HepG2 (cell line): Measurements from ENCODE around the gene XPC. TPM values are rescaled to one million over a fixed set of nuclear protein-coding genes. Genes with fewer than 3 reads are reported as not detected.
A peak's percentile ranks its signal among the peaks of the same experiment; 100 is the strongest.

Source experiments
- AGO2 ChIP-seq: fragments of 200-400 bp; formaldehyde crosslinking; optimal IDR thresholded peaks from 2 replicates; pipeline ENCODE3; 2017; ENCODE audit warnings: mild to moderate bottlenecking, low read depth, low read length, moderate library complexity
- CHD2 ChIP-seq: IDR thresholded peaks from 2 replicates; pipeline ENCODE4 v1.6.1; 2011; ENCODE audit warnings: low read depth, low read length, improper control_type of control experiment
- ELF1 ChIP-seq: sonication (generic); formaldehyde crosslinking; IDR thresholded peaks from 2 replicates; pipeline ENCODE4 v1.4.0; 2020; ENCODE audit warnings: missing genetic modification reagents
- FOXJ3 ChIP-seq: sonication (generic); formaldehyde crosslinking; IDR thresholded peaks from 2 replicates; pipeline ENCODE4 v1.4.0; 2020; ENCODE audit warnings: missing genetic modification reagents, mild to moderate bottlenecking, borderline replicate concordance
- HNF4G ChIP-seq, 2 experiments: sonication (generic) in 1 of 2; formaldehyde crosslinking in 1 of 2; IDR thresholded peaks; 2 replicates each; pipeline versions ENCODE4 v1.4.0 to v1.6.1; 2011 to 2020; ENCODE audit warnings: borderline replicate concordance in 2 of 2, low read depth in 2 of 2, mild to moderate bottlenecking in 2 of 2, low read length in 1 of 2, missing genetic modification reagents in 1 of 2, moderate library complexity in 1 of 2
- ISX ChIP-seq: sonication (generic); formaldehyde crosslinking; conservative IDR thresholded peaks from 2 replicates; pipeline ENCODE4 v1.5.0; 2020; ENCODE audit warnings: missing genetic modification reagents
- KDM2A ChIP-seq: sonication (generic); formaldehyde crosslinking; IDR thresholded peaks from 2 replicates; pipeline ENCODE4 v1.4.0; 2020; ENCODE audit warnings: low read depth, missing genetic modification reagents, borderline replicate concordance
- MEIS2 ChIP-seq: sonication (generic); formaldehyde crosslinking; IDR thresholded peaks from 2 replicates; pipeline ENCODE4 v1.9.0; 2021; ENCODE audit warnings: mild to moderate bottlenecking, missing genetic modification reagents
- MLLT10 ChIP-seq: sonication (generic); formaldehyde crosslinking; IDR thresholded peaks from 2 replicates; pipeline ENCODE4 v1.4.0; 2020; ENCODE audit warnings: missing genetic modification reagents
- PRMT3 ChIP-seq: sonication (generic); formaldehyde crosslinking; IDR thresholded peaks from 2 replicates; pipeline ENCODE4 v1.8.1; 2022; ENCODE audit warnings: low read depth, mild to moderate bottlenecking, moderate library complexity, missing genetic modification reagents, borderline replicate concordance
- RFX5 ChIP-seq: IDR thresholded peaks from 2 replicates; pipeline ENCODE4 v1.6.1; 2011; ENCODE audit warnings: low read depth, low read length, improper control_type of control experiment
- TBX2 ChIP-seq: sonication (generic); formaldehyde crosslinking; IDR thresholded peaks from 2 replicates; pipeline ENCODE4 v1.5.0; 2020; ENCODE audit warnings: missing genetic modification reagents, mild to moderate bottlenecking, borderline replicate concordance
- TMF1 ChIP-seq: sonication (generic); formaldehyde crosslinking; IDR thresholded peaks from 2 replicates; pipeline ENCODE4 v1.8.1; 2022; ENCODE audit warnings: low read depth, missing genetic modification reagents
- ZBTB3 ChIP-seq: sonication (generic); formaldehyde crosslinking; IDR thresholded peaks from 2 replicates; pipeline ENCODE4 v1.4.0; 2020; ENCODE audit warnings: low read depth, mild to moderate bottlenecking, moderate library complexity, missing genetic modification reagents, borderline replicate concordance
- ZFP62 ChIP-seq: sonication (generic); formaldehyde crosslinking; IDR thresholded peaks from 2 replicates; pipeline ENCODE4 v1.4.0; 2020; ENCODE audit warnings: missing genetic modification reagents
- ZNF143 ChIP-seq: sonication (generic); formaldehyde crosslinking; IDR thresholded peaks from 2 replicates; pipeline ENCODE4 v1.4.0; 2020; ENCODE audit warnings: missing genetic modification reagents
- ZNF274 ChIP-seq: sonication (generic); formaldehyde crosslinking; IDR thresholded peaks from 2 replicates; pipeline ENCODE4 v1.5.1; 2020; ENCODE audit warnings: mild to moderate bottlenecking, missing genetic modification reagents
- ZNF367 ChIP-seq: sonication (generic); formaldehyde crosslinking; IDR thresholded peaks from 2 replicates; pipeline ENCODE4 v1.4.0; 2020; ENCODE audit warnings: missing genetic modification reagents, borderline replicate concordance
- ZNF776 ChIP-seq: sonication (generic); formaldehyde crosslinking; IDR thresholded peaks from 2 replicates; pipeline ENCODE4 v1.4.0; 2020; ENCODE audit warnings: mild to moderate bottlenecking, missing genetic modification reagents
- polyA plus RNA-seq, 8 experiments: library from polyadenylated mRNA; depleted of rRNA in 3 of 8; stranded (reverse) in 7 of 8; unstranded in 1 of 8; fragments of >200 nt; fragmentation: Illumina TruSeq in 4 of 8; extraction: Trizol in 4 of 8; gene quantifications; 2 replicates each; pipeline versions ENCODE4 v1.2.1 to v1.2.3, GENCODE V29; 2011 to 2016; ENCODE audit warnings: low read depth in 4 of 8, missing spikeins in 1 of 8, mixed read lengths in 1 of 8; ENCODE audit not compliant: insufficient read depth in 1 of 8
- total RNA-seq, 5 experiments: library from RNA; depleted of rRNA; stranded (reverse); fragments of >200 nt; fragmentation: Illumina TruSeq; extraction: Trizol; gene quantifications; 2 replicates each; pipeline ENCODE4 v1.2.3, GENCODE V29; 2016; ENCODE audit warnings: low read depth in 1 of 5
- TF ChIP-seq, protein P1 (sequence below): sonication (generic); formaldehyde crosslinking; IDR thresholded peaks from 2 replicates; pipeline ENCODE4 v1.5.0; 2020; ENCODE audit warnings: missing genetic modification reagents
- TF ChIP-seq, protein P2 (sequence below): sonication (generic); formaldehyde crosslinking; IDR thresholded peaks from 2 replicates; pipeline ENCODE4 v1.4.0; 2020; ENCODE audit warnings: missing genetic modification reagents, borderline replicate concordance
- TF ChIP-seq, protein P3 (sequence below): sonication (generic); formaldehyde crosslinking; IDR thresholded peaks from 2 replicates; pipeline ENCODE4 v1.8.1; 2023; ENCODE audit warnings: mild to moderate bottlenecking, inconsistent platforms, moderate library complexity, missing genetic modification reagents, borderline replicate concordance
- TF ChIP-seq, protein P4 (sequence below): sonication (generic); formaldehyde crosslinking; IDR thresholded peaks from 2 replicates; pipeline ENCODE4 v1.5.0; 2020; ENCODE audit warnings: missing genetic modification reagents

Gene XPC
- total and polyA plus RNA-seq, 2 of the 13 experiments (the other 11 are each of a cell fraction or from before 2014, with no cell fraction given): 9.4 to 24.1 TPM

DNA sequence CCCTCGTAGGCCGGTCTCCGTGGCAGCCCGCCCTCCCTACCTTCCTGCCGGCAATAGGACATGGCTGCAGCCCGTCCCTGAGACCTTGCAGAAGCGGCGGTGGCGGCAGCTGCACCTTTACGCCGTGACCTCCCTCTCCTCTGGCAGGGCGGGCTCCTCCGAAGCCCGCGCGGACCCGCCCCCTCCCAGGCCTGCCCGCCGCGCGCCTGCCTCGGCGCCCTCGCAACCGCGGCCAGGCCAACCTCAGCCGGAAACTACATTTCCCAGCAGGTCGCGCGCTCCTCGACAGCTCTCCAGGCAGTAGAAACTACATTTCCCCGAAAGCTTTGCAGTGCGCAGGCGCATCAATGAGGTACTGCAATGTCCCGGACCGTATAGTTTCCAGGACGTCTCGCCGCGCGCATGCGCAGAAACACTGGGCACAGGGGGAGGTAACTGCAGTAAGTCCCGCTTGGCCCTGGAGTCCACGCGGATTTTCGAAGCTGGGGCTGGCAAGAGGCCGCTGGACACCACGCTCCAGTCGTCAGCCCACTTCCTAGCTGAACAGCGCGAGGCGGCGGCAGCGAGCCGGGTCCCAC is 53.7 kb downstream of the XPC start, which contains the start of the genes CHCHD4 and TMEM43 (continued):
- TF ChIP-seq ISX (CRISPR knock-in tag) (0 out of 2 replicates have a peak, but pooled peaks have one; percentile 26), CHD2 (peak; percentile 82), MEIS2 (CRISPR knock-in tag) (peak; percentile 5; the same call in 1 of the 2 replicates), KDM2A (peak; percentile 32; the same call in 1 of the 2 replicates), ZFP62 (CRISPR knock-in tag) (no peak), ZNF143 (peak; percentile 97), ZNF776 (0 out of 2 replicates have a peak, but pooled peaks have one; percentile 30), RFX5 (peak; percentile 33; the same call in 1 of the 2 replicates), PRMT3 (CRISPR knock-in tag) (no peak), TMF1 (peak; percentile 48), ZNF274 (peak; percentile 49; the same call in 1 of the 2 replicates), MLLT10 (CRISPR knock-in tag) (no peak), FOXJ3 (CRISPR knock-in tag) (peak; percentile 27; the same call in 1 of the 2 replicates), ZNF367 (0 out of 2 replicates have a peak, but pooled peaks have one; percentile 48), AGO2 (peak; percentile 1), HNF4G (IDR thresholded peaks at IDR 0.05; ENCODE audit: borderline replicate concordance, low read depth, low read length) (no peak), HNF4G (CRISPR knock-in tag; IDR thresholded peaks at IDR 0.05; ENCODE audit: borderline replicate concordance, low read depth) (no peak), TBX2 (CRISPR knock-in tag) (no peak), ELF1 (CRISPR knock-in tag) (peak; percentile 67), ZBTB3 (CRISPR knock-in tag) (0 out of 2 replicates have a peak, but pooled peaks have one; percentile 57)
- TF ChIP-seq, protein P1, sequence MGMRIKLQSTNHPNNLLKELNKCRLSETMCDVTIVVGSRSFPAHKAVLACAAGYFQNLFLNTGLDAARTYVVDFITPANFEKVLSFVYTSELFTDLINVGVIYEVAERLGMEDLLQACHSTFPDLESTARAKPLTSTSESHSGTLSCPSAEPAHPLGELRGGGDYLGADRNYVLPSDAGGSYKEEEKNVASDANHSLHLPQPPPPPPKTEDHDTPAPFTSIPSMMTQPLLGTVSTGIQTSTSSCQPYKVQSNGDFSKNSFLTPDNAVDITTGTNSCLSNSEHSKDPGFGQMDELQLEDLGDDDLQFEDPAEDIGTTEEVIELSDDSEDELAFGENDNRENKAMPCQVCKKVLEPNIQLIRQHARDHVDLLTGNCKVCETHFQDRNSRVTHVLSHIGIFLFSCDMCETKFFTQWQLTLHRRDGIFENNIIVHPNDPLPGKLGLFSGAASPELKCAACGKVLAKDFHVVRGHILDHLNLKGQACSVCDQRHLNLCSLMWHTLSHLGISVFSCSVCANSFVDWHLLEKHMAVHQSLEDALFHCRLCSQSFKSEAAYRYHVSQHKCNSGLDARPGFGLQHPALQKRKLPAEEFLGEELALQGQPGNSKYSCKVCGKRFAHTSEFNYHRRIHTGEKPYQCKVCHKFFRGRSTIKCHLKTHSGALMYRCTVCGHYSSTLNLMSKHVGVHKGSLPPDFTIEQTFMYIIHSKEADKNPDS (CRISPR knock-in tag): peak; percentile 42; the same call in 1 of the 2 replicates
- TF ChIP-seq, protein P2, sequence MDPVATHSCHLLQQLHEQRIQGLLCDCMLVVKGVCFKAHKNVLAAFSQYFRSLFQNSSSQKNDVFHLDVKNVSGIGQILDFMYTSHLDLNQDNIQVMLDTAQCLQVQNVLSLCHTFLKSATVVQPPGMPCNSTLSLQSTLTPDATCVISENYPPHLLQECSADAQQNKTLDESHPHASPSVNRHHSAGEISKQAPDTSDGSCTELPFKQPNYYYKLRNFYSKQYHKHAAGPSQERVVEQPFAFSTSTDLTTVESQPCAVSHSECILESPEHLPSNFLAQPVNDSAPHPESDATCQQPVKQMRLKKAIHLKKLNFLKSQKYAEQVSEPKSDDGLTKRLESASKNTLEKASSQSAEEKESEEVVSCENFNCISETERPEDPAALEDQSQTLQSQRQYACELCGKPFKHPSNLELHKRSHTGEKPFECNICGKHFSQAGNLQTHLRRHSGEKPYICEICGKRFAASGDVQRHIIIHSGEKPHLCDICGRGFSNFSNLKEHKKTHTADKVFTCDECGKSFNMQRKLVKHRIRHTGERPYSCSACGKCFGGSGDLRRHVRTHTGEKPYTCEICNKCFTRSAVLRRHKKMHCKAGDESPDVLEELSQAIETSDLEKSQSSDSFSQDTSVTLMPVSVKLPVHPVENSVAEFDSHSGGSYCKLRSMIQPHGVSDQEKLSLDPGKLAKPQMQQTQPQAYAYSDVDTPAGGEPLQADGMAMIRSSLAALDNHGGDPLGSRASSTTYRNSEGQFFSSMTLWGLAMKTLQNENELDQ (CRISPR knock-in tag): no peak
- TF ChIP-seq, protein P3, sequence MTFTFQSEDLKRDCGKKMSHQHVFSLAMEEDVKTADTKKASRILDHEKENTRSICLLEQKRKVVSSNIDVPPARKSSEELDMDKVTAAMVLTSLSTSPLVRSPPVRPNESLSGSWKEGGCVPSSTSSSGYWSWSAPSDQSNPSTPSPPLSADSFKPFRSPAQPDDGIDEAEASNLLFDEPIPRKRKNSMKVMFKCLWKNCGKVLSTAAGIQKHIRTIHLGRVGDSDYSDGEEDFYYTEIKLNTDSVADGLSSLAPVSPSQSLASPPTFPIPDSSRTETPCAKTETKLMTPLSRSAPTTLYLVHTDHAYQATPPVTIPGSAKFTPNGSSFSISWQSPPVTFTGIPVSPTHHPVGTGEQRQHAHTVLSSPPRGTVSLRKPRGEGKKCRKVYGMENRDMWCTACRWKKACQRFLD: 0 out of 2 replicates have a peak, but pooled peaks have one; percentile 10
- TF ChIP-seq, protein P4, sequence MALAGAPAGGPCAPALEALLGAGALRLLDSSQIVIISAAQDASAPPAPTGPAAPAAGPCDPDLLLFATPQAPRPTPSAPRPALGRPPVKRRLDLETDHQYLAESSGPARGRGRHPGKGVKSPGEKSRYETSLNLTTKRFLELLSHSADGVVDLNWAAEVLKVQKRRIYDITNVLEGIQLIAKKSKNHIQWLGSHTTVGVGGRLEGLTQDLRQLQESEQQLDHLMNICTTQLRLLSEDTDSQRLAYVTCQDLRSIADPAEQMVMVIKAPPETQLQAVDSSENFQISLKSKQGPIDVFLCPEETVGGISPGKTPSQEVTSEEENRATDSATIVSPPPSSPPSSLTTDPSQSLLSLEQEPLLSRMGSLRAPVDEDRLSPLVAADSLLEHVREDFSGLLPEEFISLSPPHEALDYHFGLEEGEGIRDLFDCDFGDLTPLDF (CRISPR knock-in tag): peak; percentile 72
